GM08714 (cell line): ENCODE measurements around the gene PSMC1.
A peak's percentile ranks its signal among the peaks of the same experiment; 100 is the strongest.
"Not testable (repeated sequence)": the region's sequence is repeated elsewhere in the genome, so short reads cannot be mapped to it uniquely, and the experiment has no call there.

Experiments used
- H3K4me3 ChIP-seq: fragments of 200-500 bp; sonication (Bioruptor generic); 2 replicates; pipeline ENCODE4 v1.5.1; 2014; ENCODE audit warnings: mild to moderate bottlenecking, low read length, inconsistent platforms
- ZNF274 ChIP-seq: IDR thresholded peaks from 2 replicates; pipeline ENCODE4 v1.6.1; 2012; ENCODE audit warnings: mild to moderate bottlenecking, low read depth, low read length

PSMC1 gene

GRCh38 chr14:90256354-90257131 is at the start of gene PSMC1:
Gene PSMC1 (plus strand): TSS chr14:90256553. CDS start chr14:90256598, 45 bp downstream.
- TF ChIP-seq ZNF274: no peak
- peak within 1 kb of the TSS; percentile 99 for H3K4me3 ChIP-seq

- no peak overlapping the region for H3K4me3 ChIP-seq
- TF ChIP-seq ZNF274: no peak
These were observed 43.1 kb upstream of the PSMC1 start for GRCh38 chr14:90213099-90213748.

- no peak for TF ChIP-seq ZNF274
- no peak overlapping the region for H3K4me3 ChIP-seq
These were observed 27.9 kb upstream of the PSMC1 start for GRCh38 chr14:90228478-90228877.

GRCh38 chr14:90229942-90230341 is 26.4 kb upstream of the PSMC1 start:
- not testable (repeated sequence) for H3K4me3 ChIP-seq

GRCh38 chr14:90235179-90235976 is 21.0 kb upstream of the PSMC1 start:
- TF ChIP-seq ZNF274: no peak
- H3K4me3 ChIP-seq: no peak overlapping the region

- TF ChIP-seq ZNF274: no peak
- no peak overlapping the region for H3K4me3 ChIP-seq
These were observed 17.2 kb upstream of the PSMC1 start for GRCh38 chr14:90239139-90239538.

GRCh38 chr14:90242444-90242843 is 13.9 kb upstream of the PSMC1 start:
- no peak overlapping the region for H3K4me3 ChIP-seq
- no peak for TF ChIP-seq ZNF274

GRCh38 chr14:90246936-90247335 is 9.4 kb upstream of the PSMC1 start:
- no peak overlapping the region for H3K4me3 ChIP-seq
- no peak for TF ChIP-seq ZNF274

GRCh38 chr14:90247441-90247840 is 8.9 kb upstream of the PSMC1 start:
- H3K4me3 ChIP-seq: not testable (repeated sequence)

GRCh38 chr14:90248594-90248993 is 7.8 kb upstream of the PSMC1 start:
- TF ChIP-seq ZNF274: no peak
- H3K4me3 ChIP-seq: no peak overlapping the region

- TF ChIP-seq ZNF274: no peak
- no peak overlapping the region for H3K4me3 ChIP-seq
These were observed 2.5 kb upstream of the PSMC1 start for GRCh38 chr14:90253826-90254225.

GRCh38 chr14:90255871-90256270 is 482 bp upstream of the PSMC1 start:
- H3K4me3 ChIP-seq: no peak overlapping the region
- TF ChIP-seq ZNF274: no peak

GRCh38 chr14:90263748-90264449 is 7.5 kb downstream of the PSMC1 start:
- H3K4me3 ChIP-seq: no peak overlapping the region
- no peak for TF ChIP-seq ZNF274

- no peak for TF ChIP-seq ZNF274
- no peak overlapping the region for H3K4me3 ChIP-seq
These were observed 10.2 kb downstream of the PSMC1 start for GRCh38 chr14:90266441-90267154.

- H3K4me3 ChIP-seq: no peak overlapping the region
- TF ChIP-seq ZNF274: no peak
These were observed 12.1 kb downstream of the PSMC1 start for GRCh38 chr14:90268420-90268819.
